Astrocyte (in vitro differentiated cells and primary cell): ENCODE measurements around the gene DLL4. TPM values are rescaled to one million over a fixed set of nuclear protein-coding genes. Genes with fewer than 3 reads are reported as not detected.

Experiments
- DNase-seq: peaks from one replicate; pipeline ENCODE4 v3.0.0-alpha.2; 2010; ENCODE audit warnings: low read depth
- FAIRE-seq: peaks from 2 replicates; lab custom pipeline; 2011; peaks lifted over from hg19 to GRCh38; lab: Jason Lieb, UNC
- H2AFZ ChIP-seq: 2 replicates; pipeline ENCODE4 v1.6.0; 2012; ENCODE audit warnings: low read depth, low read length, inconsistent platforms
- H3K27ac ChIP-seq: 2 replicates; pipeline ENCODE4 v1.5.1; 2011; ENCODE audit warnings: low read depth, low read length, inconsistent platforms
- H3K27me3 ChIP-seq: 2 replicates; pipeline ENCODE4 v1.6.0; 2011; ENCODE audit warnings: low read length, inconsistent platforms; ENCODE audit not compliant: insufficient read depth
- H3K36me3 ChIP-seq: 2 replicates; pipeline ENCODE4 v1.5.1; 2011; ENCODE audit warnings: low read length, inconsistent platforms; ENCODE audit not compliant: insufficient read depth
- H3K4me1 ChIP-seq: 2 replicates; pipeline ENCODE4 v1.5.1; 2011; ENCODE audit warnings: low read length, inconsistent platforms; ENCODE audit not compliant: insufficient read depth
- H3K4me2 ChIP-seq: 2 replicates; pipeline ENCODE4 v1.6.0; 2012; ENCODE audit warnings: low read length, inconsistent platforms
- H3K4me3 ChIP-seq: 2 replicates; pipeline ENCODE4 v1.5.1; 2011; ENCODE audit warnings: low read depth, mild to moderate bottlenecking, low read length, inconsistent platforms; ENCODE audit not compliant: insufficient read depth
- H3K79me2 ChIP-seq: 2 replicates; pipeline ENCODE4 v1.6.0; 2012; ENCODE audit warnings: mild to moderate bottlenecking, low read length, inconsistent platforms; ENCODE audit not compliant: insufficient read depth
- H3K9ac ChIP-seq: 2 replicates; pipeline ENCODE4 v1.6.0; 2012; ENCODE audit warnings: mild to moderate bottlenecking, low read length, inconsistent platforms
- H3K9me3 ChIP-seq: 2 replicates; pipeline ENCODE4 v1.5.1; 2012; ENCODE audit warnings: low read depth, mild to moderate bottlenecking, low read length, inconsistent platforms; ENCODE audit not compliant: insufficient read depth
- H4K20me1 ChIP-seq: 2 replicates; pipeline ENCODE4 v1.6.0; 2012; ENCODE audit warnings: low read length, inconsistent platforms; ENCODE audit not compliant: insufficient read depth
- H3K27ac Mint-ChIP-seq: one replicate; pipeline ENCODE4 v1.8.0; 2021; ENCODE audit warnings: mild to moderate bottlenecking, mixed read lengths; ENCODE audit not compliant: unreplicated experiment
- H3K27me3 Mint-ChIP-seq: one replicate; pipeline ENCODE4 v1.8.0; 2021; ENCODE audit warnings: low read depth, mixed read lengths; ENCODE audit not compliant: unreplicated experiment
- H3K36me3 Mint-ChIP-seq: one replicate; pipeline ENCODE4 v1.8.0; 2021; ENCODE audit warnings: low read depth, mixed read lengths; ENCODE audit not compliant: unreplicated experiment
- H3K4me1 Mint-ChIP-seq: one replicate; pipeline ENCODE4 v1.8.0; 2021; ENCODE audit warnings: low read depth, mixed read lengths; ENCODE audit not compliant: unreplicated experiment
- H3K4me3 Mint-ChIP-seq: one replicate; pipeline ENCODE4 v1.8.0; 2021; ENCODE audit warnings: mild to moderate bottlenecking, moderate library complexity, mixed read lengths; ENCODE audit not compliant: unreplicated experiment
- H3K9me3 Mint-ChIP-seq: one replicate; pipeline ENCODE4 v1.8.0; 2021; ENCODE audit warnings: mild to moderate bottlenecking, mixed read lengths; ENCODE audit not compliant: unreplicated experiment
- EZH2 ChIP-seq: IDR thresholded peaks from 2 replicates; pipeline ENCODE4 v1.6.1; 2012; ENCODE audit warnings: mild to moderate bottlenecking, low read length, inconsistent platforms; ENCODE audit not compliant: insufficient read depth
- total RNA-seq: library from RNA; stranded (reverse); gene quantifications from 2 replicates; pipeline ENCODE4 v1.2.1, GENCODE V29; 2021
- TF ChIP-seq, protein P1 (sequence below): IDR thresholded peaks from 2 replicates; pipeline ENCODE4 v1.5.1; 2011; ENCODE audit warnings: low read depth, mild to moderate bottlenecking, inconsistent platforms, low read length, moderate library complexity; ENCODE audit not compliant: insufficient read depth

DLL4 gene
- total RNA-seq, 1 donor from 2014 or later, result 0.09 TPM

DNA sequence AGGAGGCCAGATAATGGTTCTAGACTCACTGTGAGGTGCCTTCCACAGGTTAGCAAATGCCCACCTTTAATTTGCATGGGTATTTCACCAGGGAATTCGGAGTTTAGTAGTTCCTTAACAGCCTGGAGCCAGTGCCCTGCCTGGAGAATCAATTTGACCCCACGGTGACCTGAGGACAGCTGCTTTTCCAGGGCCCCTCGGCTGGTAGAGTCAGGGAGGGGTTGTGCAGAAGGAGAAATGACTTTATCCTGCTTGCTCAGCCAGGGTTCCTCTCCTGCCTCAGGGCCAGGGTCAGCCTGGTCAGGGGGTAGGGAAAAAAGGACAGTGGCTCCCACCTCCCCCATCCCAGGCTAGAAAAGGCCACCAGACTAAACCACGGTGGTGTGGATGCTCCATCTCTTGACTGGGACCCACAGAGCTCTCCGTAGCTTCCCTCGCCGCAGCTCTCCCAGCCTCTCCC, 12.0 kb downstream of the DLL4 start:
- DNase-seq (no peak), FAIRE-seq (no peak)
- H3K9me3 Mint-ChIP-seq, result peaks cover 2% of the 10 kb centered on the region
- no peaks in the 10 kb centered on the region for H3K36me3 ChIP-seq
- peak overlapping the region; percentile 59 for H3K4me3 ChIP-seq
- peak overlapping the region; percentile 45 for H3K4me3 Mint-ChIP-seq
- H3K4me1 Mint-ChIP-seq, result peaks cover 2% of the 10 kb centered on the region
- H3K79me2 ChIP-seq, result no peaks in the 10 kb centered on the region
- H3K4me1 ChIP-seq, result peaks cover 25% of the 10 kb centered on the region
- H2AFZ ChIP-seq, result peak overlapping the region; percentile 74
- no peaks in the 10 kb centered on the region for H3K36me3 Mint-ChIP-seq
- H3K27me3 Mint-ChIP-seq, result peaks cover 39% of the 10 kb centered on the region
- H3K27me3 ChIP-seq, result no peaks in the 10 kb centered on the region
- no peaks in the 10 kb centered on the region for H4K20me1 ChIP-seq
- peak overlapping the region; percentile 41 for H3K27ac Mint-ChIP-seq
- TF ChIP-seq, protein P1, sequence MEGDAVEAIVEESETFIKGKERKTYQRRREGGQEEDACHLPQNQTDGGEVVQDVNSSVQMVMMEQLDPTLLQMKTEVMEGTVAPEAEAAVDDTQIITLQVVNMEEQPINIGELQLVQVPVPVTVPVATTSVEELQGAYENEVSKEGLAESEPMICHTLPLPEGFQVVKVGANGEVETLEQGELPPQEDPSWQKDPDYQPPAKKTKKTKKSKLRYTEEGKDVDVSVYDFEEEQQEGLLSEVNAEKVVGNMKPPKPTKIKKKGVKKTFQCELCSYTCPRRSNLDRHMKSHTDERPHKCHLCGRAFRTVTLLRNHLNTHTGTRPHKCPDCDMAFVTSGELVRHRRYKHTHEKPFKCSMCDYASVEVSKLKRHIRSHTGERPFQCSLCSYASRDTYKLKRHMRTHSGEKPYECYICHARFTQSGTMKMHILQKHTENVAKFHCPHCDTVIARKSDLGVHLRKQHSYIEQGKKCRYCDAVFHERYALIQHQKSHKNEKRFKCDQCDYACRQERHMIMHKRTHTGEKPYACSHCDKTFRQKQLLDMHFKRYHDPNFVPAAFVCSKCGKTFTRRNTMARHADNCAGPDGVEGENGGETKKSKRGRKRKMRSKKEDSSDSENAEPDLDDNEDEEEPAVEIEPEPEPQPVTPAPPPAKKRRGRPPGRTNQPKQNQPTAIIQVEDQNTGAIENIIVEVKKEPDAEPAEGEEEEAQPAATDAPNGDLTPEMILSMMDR, result no peak
- no peak for TF ChIP-seq EZH2
- H3K9ac ChIP-seq, result peak overlapping the region; percentile 83
- no peaks in the 10 kb centered on the region for H3K9me3 ChIP-seq
- H3K4me2 ChIP-seq, result peak overlapping the region; percentile 91
- peak overlapping the region; percentile 12 for H3K27ac ChIP-seq

DNA sequence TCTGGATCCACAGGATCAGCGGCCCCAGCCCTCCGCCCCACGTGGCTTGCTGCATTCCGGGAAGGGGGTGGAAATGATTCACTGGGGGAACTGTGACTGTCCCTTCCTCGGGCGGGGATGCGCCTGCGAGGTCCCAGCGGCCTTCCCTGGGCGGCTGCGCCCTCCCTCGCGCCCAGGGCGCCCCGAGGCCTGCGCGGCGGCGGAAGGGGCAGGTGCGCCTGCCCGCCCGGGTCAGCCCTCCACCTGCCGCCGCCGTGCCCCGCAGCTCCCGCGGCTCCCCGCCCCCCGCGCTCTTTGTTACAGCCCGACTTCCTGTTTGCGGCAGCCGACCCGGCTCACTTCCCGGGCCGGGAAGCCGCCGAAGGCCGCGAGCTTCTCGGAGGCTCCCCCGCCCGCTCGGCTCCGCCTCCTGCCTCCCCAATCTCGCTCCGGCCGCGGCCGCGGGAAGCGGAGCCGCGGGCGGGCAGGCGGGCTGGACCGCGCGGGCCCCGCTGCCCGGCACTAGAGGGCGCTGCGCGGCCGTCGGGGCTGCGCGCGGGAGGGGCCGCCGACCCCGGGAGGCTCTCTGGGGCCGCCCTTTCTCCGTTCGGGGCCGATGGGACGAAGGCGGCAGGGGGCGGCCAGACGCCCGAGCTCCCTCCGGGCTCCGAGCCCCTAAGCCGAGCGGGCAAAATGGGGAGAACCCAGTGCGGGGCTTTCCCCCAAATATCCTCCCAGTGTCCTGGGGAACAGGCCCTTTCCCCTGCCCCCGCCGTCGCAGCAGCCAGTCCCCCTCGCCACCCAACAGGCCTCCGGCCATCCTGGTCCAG, 12.6 kb downstream of the DLL4 start:
- DNase-seq, result peak; percentile 36
- peaks cover 2% of the 10 kb centered on the region for H3K9me3 Mint-ChIP-seq
- H3K36me3 ChIP-seq, result no peaks in the 10 kb centered on the region
- peak overlapping the region; percentile 93 for H2AFZ ChIP-seq
- no peaks in the 10 kb centered on the region for H4K20me1 ChIP-seq
- no peaks in the 10 kb centered on the region for H3K9me3 ChIP-seq
- H3K4me1 Mint-ChIP-seq, result peaks cover 2% of the 10 kb centered on the region
- H3K36me3 Mint-ChIP-seq, result no peaks in the 10 kb centered on the region
- no peak overlapping the region for H3K27ac Mint-ChIP-seq
- no peaks in the 10 kb centered on the region for H3K79me2 ChIP-seq
- peak overlapping the region; percentile 59 for H3K4me3 ChIP-seq
- H3K4me1 ChIP-seq, result peaks cover 25% of the 10 kb centered on the region
- peak overlapping the region; percentile 72 for H3K4me3 Mint-ChIP-seq
- no peak for FAIRE-seq
- TF ChIP-seq EZH2, result no peak
- TF ChIP-seq, protein P1, result peak; percentile 29
- H3K27me3 Mint-ChIP-seq, result peaks cover 35% of the 10 kb centered on the region
- H3K9ac ChIP-seq, result peak overlapping the region; percentile 83
- peak overlapping the region; percentile 91 for H3K4me2 ChIP-seq
- H3K27ac ChIP-seq, result peak overlapping the region; percentile 33
- H3K27me3 ChIP-seq, result no peaks in the 10 kb centered on the region
